NCI-H2107 treated with DMSO at 0.1 percent for 48 hours (cell line): Measurements from ENCODE around the gene ITPK1.
A peak's percentile ranks its signal among the peaks of the same experiment; 100 is the strongest.
"Not testable (repeated sequence)": the region's sequence is repeated elsewhere in the genome, so short reads cannot be mapped to it uniquely, and the experiment has no call there.

Source experiments
- DNase-seq: peaks from one replicate; lab custom pipeline; 2025; ENCODE audit not compliant: unreplicated experiment; lab: John Stamatoyannopoulos, UW

Gene ITPK1

DNA sequence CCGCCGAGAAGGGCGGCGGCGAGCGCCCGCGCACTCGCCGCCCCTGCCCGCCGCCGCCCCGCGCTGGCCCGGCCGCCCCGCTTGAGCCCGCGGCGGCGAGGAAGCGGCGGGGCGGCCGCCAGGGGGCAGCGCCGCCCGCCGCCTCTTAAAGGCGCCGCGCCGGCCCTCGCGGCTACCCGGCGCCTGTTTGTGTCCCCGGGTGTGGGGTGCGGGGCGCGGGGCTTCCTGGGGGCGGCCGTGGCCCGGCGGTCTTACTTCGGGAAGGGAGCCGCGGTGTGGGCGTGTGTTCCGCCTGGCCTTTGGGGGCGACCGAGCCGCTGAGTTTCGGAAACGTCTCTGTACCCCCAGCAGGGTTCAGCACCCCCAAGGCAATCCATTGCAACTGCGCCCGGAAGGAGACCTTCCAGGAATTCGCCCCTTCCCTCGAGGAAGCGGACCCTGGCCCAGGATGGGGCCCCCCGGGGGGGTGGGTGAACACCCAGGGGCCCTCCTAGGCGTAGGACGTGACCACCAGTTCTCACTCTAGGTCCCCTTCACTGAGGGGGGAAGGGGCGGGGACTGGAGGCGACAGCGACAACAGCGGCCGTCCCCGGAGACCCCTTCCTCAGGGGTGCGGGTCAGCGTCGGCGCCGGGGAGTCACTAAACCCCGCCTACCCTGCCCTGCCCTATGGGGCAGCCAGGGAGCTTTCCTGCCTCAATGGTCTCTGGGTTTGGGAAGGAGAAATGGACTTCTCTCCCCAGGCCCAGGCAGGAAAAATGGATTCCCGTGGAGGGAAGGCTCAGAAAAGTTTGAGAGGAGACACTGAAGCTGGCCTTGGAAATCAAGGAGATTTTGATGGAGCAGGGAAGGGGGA is at the start of gene ITPK1:
TSS of gene ITPK1 (minus strand) at position 105 of the 855 bp plus-strand sequence. CDS start 762 bp downstream, outside the sequence.
- no peak for DNase-seq

GRCh38 chr14:93163564-93163963 is 47.8 kb upstream of the ITPK1 start:
- DNase-seq = no peak

GRCh38 chr14:93161411-93161940 is 45.8 kb upstream of the ITPK1 start:
- no peak for DNase-seq

GRCh38 chr14:93160353-93160801 is 44.7 kb upstream of the ITPK1 start:
- DNase-seq = peak; percentile 60

GRCh38 chr14:93159625-93160352 is 44.1 kb upstream of the ITPK1 start:
- DNase-seq = not testable (repeated sequence)

GRCh38 chr14:93158349-93158748 is 42.6 kb upstream of the ITPK1 start:
- DNase-seq = not testable (repeated sequence)

DNA sequence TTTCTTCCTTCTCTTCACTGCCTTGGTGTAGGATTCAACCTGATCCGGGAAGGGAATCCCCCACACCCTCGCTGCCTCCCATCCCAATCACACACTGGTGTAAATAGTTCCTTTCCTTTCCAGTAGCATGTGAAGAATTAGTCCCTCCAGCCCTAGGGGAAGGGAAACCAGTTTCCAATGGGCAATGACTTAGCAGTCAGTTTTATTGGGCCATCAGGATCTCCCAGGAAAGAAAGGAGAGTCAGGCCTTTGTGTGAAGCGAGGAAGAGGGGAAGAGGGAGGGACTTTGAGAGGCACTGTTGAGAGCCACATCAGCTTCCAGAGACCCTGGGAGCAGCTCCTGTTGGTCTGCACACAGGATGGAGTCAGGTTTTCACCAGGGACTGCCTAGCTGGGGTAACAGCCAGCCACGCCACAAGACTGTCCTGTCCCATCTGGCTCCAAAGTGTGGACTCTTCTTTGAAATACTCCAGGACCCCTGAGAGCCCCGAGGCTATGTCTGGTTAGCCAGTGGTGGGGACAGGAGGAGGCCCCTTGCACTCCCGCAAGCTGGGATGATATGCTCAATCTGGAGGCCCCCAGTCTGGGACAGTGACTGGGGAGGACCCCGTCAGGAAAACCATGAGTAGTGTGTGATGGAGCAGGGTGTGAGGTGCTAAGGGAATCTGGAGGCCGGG is 41.1 kb upstream of the ITPK1 start:
- DNase-seq = no peak

DNA sequence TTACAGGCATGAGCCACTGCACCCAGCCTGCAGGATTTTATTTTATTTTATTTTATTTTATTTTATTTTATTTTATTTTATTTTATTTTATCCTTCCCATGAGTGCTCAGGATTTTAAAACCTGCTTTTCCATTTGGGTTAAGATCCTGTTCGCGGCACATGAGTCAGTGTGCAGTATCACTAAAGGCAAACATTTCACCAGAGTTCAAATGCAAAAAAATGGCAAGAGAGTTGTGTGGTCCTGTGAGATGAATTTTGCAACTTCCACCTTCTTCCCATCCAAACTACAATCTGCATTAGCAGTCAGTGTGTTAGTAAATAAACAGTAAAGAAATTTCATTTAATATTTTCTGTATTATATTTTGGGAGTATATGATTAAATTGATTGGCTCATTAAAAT is 39.9 kb upstream of the ITPK1 start:
- no peak for DNase-seq

DNA sequence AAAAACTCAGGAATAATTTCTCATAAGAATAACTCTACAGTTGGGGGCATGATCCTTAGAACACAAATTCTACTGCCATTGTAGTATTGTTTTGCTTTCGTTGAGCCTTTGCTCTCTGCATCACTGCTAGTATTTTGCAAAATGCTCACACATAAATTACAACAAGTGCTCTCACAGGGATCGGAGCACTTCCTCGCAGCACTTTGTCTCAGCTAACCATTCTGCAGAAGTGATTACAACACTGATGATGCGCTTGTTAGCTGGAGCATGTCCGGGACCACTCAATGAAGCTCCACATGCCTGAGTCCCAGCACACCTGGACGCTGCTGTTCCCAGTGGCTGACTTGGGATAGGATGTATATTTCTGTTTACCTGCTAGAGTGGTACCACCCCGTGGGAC is 37.4 kb upstream of the ITPK1 start:
- peak; percentile 19 for DNase-seq

DNA sequence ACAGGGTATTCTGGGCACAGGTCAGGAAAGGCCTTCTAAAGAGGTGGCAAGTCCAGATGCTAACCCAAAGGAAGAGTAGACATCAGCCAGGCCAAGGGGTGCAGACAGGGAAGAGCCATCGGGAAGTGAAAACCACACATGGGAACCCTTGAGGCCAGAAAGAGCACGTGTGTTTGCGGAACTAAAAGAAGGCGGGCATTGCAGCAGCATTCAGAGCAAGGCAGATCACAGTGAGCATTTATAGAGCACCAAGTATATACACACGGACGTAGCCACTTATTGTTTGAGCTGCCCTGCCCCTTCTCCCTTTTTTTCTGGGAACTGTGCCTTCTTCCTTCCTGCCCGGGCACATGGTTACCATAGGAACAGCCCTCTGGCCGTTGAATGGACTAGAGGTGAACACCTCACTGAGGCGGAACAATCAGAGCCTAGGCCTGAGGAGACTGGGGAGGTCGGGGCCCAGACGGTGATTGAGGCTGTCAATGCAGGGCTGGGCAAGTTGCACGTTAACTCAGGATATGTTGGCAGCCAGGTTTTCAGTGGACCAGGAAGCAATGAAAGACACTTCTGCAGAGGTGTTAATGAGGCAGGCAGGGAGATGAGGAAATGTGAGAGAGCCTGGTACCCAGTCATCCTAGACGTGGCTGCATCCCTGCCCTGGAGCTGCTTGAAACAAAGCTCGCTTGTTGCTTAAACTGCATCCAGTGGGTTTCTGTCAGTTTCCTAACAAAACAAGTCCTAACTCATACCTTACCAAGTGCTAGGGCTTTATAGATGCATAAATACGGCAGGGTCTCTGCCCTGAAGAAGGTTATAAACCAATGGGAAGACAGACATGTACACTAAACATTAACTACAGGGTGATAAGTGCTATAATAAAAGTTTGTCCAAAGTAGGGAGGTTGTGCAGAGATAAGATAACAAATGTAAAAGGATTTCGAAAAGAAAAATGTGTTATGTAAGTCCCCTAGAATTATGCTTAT is 34.8 kb upstream of the ITPK1 start:
- no peak for DNase-seq

DNA sequence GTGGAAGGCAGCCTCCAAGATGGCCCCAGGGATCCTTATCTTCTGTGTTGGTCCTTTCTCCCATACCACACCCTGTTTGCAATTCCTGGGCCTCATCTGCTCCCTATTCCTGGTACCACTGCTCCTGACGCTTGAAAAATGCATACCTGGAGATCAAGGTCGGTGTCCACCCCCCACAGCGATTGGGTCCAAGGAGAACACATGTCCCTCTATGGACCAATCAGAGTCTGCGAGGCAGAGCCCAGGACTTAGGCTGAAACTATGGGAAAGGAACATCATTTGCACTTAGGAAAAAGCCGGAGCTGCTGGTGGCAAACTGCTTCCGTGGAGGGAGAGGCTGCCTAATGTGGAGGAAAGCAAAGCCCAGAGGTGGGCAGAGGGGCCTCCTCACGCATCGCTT is 33.3 kb upstream of the ITPK1 start:
- no peak for DNase-seq

GRCh38 chr14:93146119-93146518 is 30.4 kb upstream of the ITPK1 start:
- DNase-seq = no peak

DNA sequence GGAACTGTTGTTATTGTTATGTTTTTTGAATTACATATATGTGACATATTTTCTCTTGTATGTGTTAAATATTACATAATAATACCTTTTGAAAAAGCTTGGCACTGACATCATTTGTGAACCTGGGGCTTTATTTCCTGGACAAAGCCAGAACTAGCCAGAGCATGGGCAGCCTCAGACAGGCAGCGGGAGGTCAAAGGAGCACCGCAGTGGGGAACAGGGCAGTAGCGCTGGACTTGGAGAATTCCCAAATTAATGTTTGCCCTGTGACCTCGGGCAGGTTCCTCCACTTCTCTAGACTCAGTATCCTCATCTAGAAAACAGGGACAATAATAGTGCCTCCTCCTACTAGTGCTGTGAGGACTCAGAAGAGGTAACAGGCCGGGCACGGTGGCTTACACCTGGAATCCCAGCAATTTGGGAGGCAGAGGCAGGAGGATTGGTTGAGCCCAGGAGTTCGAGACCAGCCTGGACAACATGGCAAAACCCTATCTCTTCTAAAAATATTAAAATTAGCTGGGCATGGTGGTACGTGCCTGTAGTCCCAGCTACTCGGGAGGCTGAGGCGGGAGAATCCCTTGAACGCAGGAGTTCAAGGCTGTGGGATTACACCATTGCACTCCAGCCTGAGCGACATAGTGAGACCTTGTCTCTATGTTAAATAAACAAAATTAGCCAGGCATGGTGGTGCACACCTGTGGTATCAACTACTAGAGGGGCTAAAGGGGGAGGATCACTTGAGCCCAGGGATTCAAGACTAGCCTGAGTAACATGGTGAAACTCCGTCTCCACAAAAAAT is 27.3 kb upstream of the ITPK1 start:
- no peak for DNase-seq

- peak; percentile 67 for DNase-seq
Observed at GRCh38 chr14:93137864-93138263, 22.1 kb upstream of the ITPK1 start.

GRCh38 chr14:93136508-93136907 is 20.8 kb upstream of the ITPK1 start:
- DNase-seq = not testable (repeated sequence)

- no peak for DNase-seq
Observed at GRCh38 chr14:93136009-93136408, 20.3 kb upstream of the ITPK1 start.

DNA sequence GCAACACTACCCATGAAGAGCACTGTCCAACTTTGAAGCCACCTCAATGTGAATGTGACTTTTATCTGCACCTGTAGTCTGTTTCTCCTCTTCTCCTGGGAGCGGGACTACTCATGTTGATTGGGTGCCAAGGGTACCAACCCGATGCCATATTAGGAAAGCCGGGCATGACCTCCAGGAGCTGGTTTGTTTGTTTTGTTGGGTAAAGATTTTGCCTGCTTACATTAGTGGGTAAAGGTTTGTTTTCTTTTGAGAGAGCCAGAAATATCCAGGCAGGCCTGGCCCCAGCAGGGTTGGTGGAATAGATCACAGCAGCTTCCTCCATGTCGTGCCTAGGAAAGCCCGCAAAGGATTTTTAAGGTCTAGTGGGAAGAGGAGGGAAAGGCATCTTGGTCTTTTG is 19.7 kb upstream of the ITPK1 start:
- DNase-seq = no peak

DNA sequence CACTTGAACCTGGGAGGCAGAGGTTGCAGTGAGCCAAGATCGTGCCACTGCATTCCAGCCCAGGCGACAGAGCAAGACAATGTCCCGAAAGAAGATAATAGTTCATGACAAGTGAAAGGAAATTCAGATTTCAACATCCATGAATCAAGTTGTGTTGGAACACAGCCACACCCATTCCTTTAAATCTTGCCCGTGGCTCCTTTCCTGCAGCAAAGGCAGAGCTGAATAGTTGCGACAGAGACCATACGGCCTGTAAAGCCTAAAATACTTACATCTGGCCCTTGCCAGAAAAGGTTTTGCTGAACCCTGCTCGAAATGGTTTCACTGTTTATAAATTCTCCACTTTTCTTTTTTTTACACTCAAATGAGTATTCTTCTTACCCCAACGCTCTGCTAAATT is 17.7 kb upstream of the ITPK1 start:
- DNase-seq = no peak

- no peak for DNase-seq
Observed at GRCh38 chr14:93132472-93133065, 16.8 kb upstream of the ITPK1 start.
